Stimulated activated naive CD4-positive, alpha-beta T cell treated with Interleukin-2 at 50 U/mL for 16 hours (primary cell): Measurements from ENCODE around the gene TPX2.

Experiments
- DNase-seq: peaks from one replicate; lab custom pipeline; 2025; lab: John Stamatoyannopoulos, UW

TPX2 gene

GRCh38 chr20:31706607-31707257 is 32.4 kb upstream of the TPX2 start:
- DNase-seq = no peak

GRCh38 chr20:31707258-31707615 is 31.9 kb upstream of the TPX2 start:
- no peak for DNase-seq

- DNase-seq = no peak
Observed at GRCh38 chr20:31707994-31708735, 30.9 kb upstream of the TPX2 start.

GRCh38 chr20:31708736-31709534 is 30.2 kb upstream of the TPX2 start:
- no peak for DNase-seq

GRCh38 chr20:31709939-31710338 is 29.2 kb upstream of the TPX2 start:
- DNase-seq = no peak

GRCh38 chr20:31710423-31711108 is 28.5 kb upstream of the TPX2 start:
- no peak for DNase-seq

GRCh38 chr20:31711179-31712111 is 27.6 kb upstream of the TPX2 start:
- DNase-seq = no peak

GRCh38 chr20:31712112-31712553 is 27.0 kb upstream of the TPX2 start:
- DNase-seq = no peak

- no peak for DNase-seq
Observed at GRCh38 chr20:31712564-31713311, 26.4 kb upstream of the TPX2 start.

- DNase-seq = no peak
Observed at GRCh38 chr20:31713312-31714273, 25.5 kb upstream of the TPX2 start.

GRCh38 chr20:31715766-31716165 is 23.3 kb upstream of the TPX2 start:
- no peak for DNase-seq

- no peak for DNase-seq
Observed at GRCh38 chr20:31716351-31716750, 22.7 kb upstream of the TPX2 start.

GRCh38 chr20:31716818-31717477 is 22.1 kb upstream of the TPX2 start:
- DNase-seq = no peak

GRCh38 chr20:31717478-31718201 is 21.4 kb upstream of the TPX2 start:
- DNase-seq = no peak

GRCh38 chr20:31718952-31719643 is 20.0 kb upstream of the TPX2 start:
- DNase-seq = no peak

GRCh38 chr20:31719644-31720485 is 19.2 kb upstream of the TPX2 start:
- no peak for DNase-seq
